Vagina (tissue), 2 donors: ENCODE measurements around the gene CPNE1.
A peak's percentile ranks its signal among the peaks of the same experiment; 100 is the strongest.

Experiments used
- POLR2A ChIP-seq, 2 donors: fragments of 450-650 bp; IDR thresholded peaks; one replicate each; pipeline ENCODE4 v1.6.1; 2017; ENCODE audit warnings: antibody characterized with exemption in 2 of 2, mild to moderate bottlenecking in 2 of 2, moderate library complexity in 2 of 2
- TF ChIP-seq, protein P1 (sequence below), 3 experiments: fragments of 450-650 bp in 2 of 3; fragments of 200-600 bp in 1 of 3; sonication (generic) in 1 of 3; IDR thresholded peaks; one replicate each; pipeline ENCODE4 v1.5.1; 2017 to 2019; ENCODE audit warnings: antibody characterized with exemption in 3 of 3, mild to moderate bottlenecking in 2 of 3, moderate library complexity in 2 of 3

DNA sequence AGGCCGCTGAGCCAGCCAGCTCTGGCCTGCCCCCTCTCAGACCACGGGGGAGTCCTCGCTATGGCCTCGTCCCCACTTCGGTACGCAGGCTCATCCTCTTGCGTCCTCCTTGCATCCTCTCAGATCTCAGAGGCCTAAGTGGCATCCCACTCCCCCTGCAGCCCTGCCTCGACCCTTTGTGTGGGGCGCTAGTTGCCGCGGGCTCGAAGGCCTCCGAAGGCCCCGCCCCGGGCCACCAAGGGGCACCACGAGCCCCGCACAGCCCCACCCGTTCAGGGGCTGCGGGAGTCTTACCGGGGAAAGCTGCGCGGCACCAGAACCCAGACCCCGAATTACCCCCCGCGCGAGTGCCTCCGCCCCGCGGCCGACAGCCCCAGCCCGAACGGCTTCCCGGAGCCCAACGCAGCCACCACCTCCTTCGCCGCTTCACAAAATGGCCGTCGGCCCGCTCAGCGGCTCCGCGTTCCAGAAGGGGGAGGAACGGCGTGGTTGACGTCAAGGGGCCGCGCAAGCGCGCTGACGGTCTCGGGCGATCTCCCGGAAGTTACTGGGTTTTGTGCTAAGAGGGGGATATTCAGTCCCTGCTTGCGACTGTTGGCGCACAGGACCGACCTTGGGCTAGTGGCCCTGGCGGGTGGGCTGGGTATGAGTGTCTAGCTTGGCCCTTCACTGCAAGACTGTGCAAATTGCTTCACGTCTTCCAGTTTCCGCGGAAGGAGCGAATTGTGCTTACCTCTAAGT is at the start of gene CPNE1, which contains the start of gene RBM12:
- TF ChIP-seq, protein P1, sequence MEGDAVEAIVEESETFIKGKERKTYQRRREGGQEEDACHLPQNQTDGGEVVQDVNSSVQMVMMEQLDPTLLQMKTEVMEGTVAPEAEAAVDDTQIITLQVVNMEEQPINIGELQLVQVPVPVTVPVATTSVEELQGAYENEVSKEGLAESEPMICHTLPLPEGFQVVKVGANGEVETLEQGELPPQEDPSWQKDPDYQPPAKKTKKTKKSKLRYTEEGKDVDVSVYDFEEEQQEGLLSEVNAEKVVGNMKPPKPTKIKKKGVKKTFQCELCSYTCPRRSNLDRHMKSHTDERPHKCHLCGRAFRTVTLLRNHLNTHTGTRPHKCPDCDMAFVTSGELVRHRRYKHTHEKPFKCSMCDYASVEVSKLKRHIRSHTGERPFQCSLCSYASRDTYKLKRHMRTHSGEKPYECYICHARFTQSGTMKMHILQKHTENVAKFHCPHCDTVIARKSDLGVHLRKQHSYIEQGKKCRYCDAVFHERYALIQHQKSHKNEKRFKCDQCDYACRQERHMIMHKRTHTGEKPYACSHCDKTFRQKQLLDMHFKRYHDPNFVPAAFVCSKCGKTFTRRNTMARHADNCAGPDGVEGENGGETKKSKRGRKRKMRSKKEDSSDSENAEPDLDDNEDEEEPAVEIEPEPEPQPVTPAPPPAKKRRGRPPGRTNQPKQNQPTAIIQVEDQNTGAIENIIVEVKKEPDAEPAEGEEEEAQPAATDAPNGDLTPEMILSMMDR (IDR thresholded peaks at IDR 0.05): no peak
- peak in 1 of 2 donors; percentile 95 for TF ChIP-seq POLR2A (IDR thresholded peaks at IDR 0.05)
